HG02938 (cell line): ENCODE results near the gene WDR81.
"Not testable (repeated sequence)": the region's sequence is repeated elsewhere in the genome, so short reads cannot be mapped to it uniquely, and the experiment has no call there.

Source experiments
- ATAC-seq: cut with Tn5 transposase; IDR thresholded peaks from one replicate; pipeline ENCODE4 v1.9.1; 2021; ENCODE audit warnings: mild to moderate bottlenecking, moderate library complexity; ENCODE audit not compliant: unreplicated experiment

WDR81 gene

GRCh38 chr17:1713160-1713877 lies 11.2 kb upstream of the WDR81 start:
- no peak for ATAC-seq

GRCh38 chr17:1713878-1714426 lies 10.6 kb upstream of the WDR81 start:
- no peak for ATAC-seq

- ATAC-seq = no peak
These were observed 10.0 kb upstream of the WDR81 start for GRCh38 chr17:1714427-1714979.

- ATAC-seq = no peak
These were observed 9.3 kb upstream of the WDR81 start for GRCh38 chr17:1714980-1715802.

- ATAC-seq = no peak
These were observed 8.8 kb upstream of the WDR81 start for GRCh38 chr17:1715803-1716075.

- peak; percentile 80 for ATAC-seq
These were observed 8.2 kb upstream of the WDR81 start for GRCh38 chr17:1716076-1716911.

GRCh38 chr17:1716912-1717695 lies 7.4 kb upstream of the WDR81 start:
- peak; percentile 41 for ATAC-seq

- no peak for ATAC-seq
These were observed 5.9 kb upstream of the WDR81 start for GRCh38 chr17:1718362-1719165.

GRCh38 chr17:1720856-1721386 lies 3.6 kb upstream of the WDR81 start:
- ATAC-seq = no peak

GRCh38 chr17:1722022-1722421 lies 2.5 kb upstream of the WDR81 start:
- not testable (repeated sequence) for ATAC-seq

- peak; percentile 13 for ATAC-seq
These were observed 551 bp downstream of the WDR81 start for GRCh38 chr17:1724869-1725641.

GRCh38 chr17:1725642-1726511 lies 1.4 kb downstream of the WDR81 start:
- ATAC-seq = no peak

GRCh38 chr17:1726626-1727257 lies 2.2 kb downstream of the WDR81 start:
- no peak for ATAC-seq

- ATAC-seq = no peak
These were observed 2.8 kb downstream of the WDR81 start for GRCh38 chr17:1727258-1727789.

GRCh38 chr17:1727876-1728630 lies 3.5 kb downstream of the WDR81 start:
- no peak for ATAC-seq

GRCh38 chr17:1729966-1730325 lies 5.4 kb downstream of the WDR81 start:
- ATAC-seq = no peak
